HEK293 (cell line): ENCODE measurements around the gene MGMT.

ENCODE experiments used
- OVOL3 ChIP-seq: fragments of 450-650 bp; formaldehyde crosslinking; IDR thresholded peaks from 2 replicates; pipeline ENCODE4 v1.5.1; 2016; ENCODE audit warnings: missing biosample characterization, missing genetic modification characterization
- ZNF184 ChIP-seq: fragments of 450-650 bp; IDR thresholded peaks from 2 replicates; pipeline ENCODE4 v1.5.1; 2018; ENCODE audit warnings: missing biosample characterization, mild to moderate bottlenecking, missing genetic modification characterization
- ZNF776 ChIP-seq: fragments of 450-650 bp; formaldehyde crosslinking; IDR thresholded peaks from 2 replicates; pipeline ENCODE4 v1.5.0; 2017; ENCODE audit warnings: missing biosample characterization, missing genetic modification characterization, borderline replicate concordance
- TF ChIP-seq, protein P1 (sequence below): fragments of 450-650 bp; formaldehyde crosslinking; IDR thresholded peaks from 2 replicates; pipeline ENCODE4 v1.5.1; 2016; ENCODE audit warnings: missing biosample characterization, missing genetic modification characterization
- TF ChIP-seq, protein P2 (sequence below): sonication (generic); formaldehyde crosslinking; IDR thresholded peaks from 2 replicates; pipeline ENCODE4 v1.8.1; 2022; ENCODE audit warnings: mild to moderate bottlenecking, moderate library complexity, missing genetic modification reagents

DNA sequence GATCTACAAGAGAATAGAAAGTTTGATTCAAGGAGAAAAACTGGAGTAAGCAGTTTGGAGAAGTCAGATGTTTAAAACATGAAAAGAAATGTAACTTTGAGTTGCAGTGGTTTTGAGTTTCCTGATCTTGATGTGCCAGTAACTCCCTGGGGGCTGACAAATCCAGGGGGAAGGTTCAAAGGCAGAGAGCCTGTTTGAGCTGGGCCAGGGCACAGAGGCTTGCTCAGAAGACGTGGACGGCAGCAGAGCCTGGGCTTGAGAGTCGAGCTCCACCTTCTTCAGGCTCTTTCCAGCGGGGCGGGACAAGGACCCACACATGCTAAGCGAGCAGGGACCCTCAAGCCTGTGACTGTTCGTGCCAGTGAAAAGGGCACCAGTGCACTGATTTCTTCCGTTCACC, 176.2 kb downstream of the MGMT start:
- TF ChIP-seq ZNF184 (tag by site-specific recombination) (no peak), ZNF776 (tag by site-specific recombination) (no peak), OVOL3 (tag by site-specific recombination) (no peak)
- TF ChIP-seq, protein P1, sequence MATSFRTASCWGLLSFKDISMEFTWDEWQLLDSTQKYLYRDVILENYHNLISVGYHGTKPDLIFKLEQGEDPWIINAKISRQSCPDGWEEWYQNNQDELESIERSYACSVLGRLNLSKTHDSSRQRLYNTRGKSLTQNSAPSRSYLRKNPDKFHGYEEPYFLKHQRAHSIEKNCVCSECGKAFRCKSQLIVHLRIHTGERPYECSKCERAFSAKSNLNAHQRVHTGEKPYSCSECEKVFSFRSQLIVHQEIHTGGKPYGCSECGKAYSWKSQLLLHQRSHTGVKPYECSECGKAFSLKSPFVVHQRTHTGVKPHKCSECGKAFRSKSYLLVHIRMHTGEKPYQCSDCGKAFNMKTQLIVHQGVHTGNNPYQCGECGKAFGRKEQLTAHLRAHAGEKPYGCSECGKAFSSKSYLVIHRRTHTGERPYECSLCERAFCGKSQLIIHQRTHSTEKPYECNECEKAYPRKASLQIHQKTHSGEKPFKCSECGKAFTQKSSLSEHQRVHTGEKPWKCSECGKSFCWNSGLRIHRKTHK (tag by site-specific recombination), result no peak
- TF ChIP-seq, protein P2, sequence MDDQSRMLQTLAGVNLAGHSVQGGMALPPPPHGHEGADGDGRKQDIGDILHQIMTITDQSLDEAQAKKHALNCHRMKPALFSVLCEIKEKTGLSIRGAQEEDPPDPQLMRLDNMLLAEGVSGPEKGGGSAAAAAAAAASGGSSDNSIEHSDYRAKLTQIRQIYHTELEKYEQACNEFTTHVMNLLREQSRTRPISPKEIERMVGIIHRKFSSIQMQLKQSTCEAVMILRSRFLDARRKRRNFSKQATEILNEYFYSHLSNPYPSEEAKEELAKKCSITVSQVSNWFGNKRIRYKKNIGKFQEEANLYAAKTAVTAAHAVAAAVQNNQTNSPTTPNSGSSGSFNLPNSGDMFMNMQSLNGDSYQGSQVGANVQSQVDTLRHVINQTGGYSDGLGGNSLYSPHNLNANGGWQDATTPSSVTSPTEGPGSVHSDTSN (CRISPR knock-in tag), result no peak
